OCI-LY7 (cell line): ENCODE data around the gene FKBP6. TPM values are rescaled to one million over a fixed set of nuclear protein-coding genes. Genes with fewer than 3 reads are reported as not detected.

Experiments used
- BruUV-seq: library from RNA; stranded (reverse); fragments of 400-500 nt; replicated peaks from 2 replicates; lab custom pipeline; 2021; lab: Mats Ljungman, UMichigan
- CTCF ChIA-PET: fragments of 300-600 bp; sonication (Branson Sonifier 250); formaldehyde crosslinking; loops from one replicate; lab custom pipeline; 2022; ENCODE audit warnings: antibody characterized with exemption; ENCODE audit not compliant: unreplicated experiment; lab: Charles Lee
- POLR2A ChIA-PET: fragments of 300-600 bp; sonication (Branson Sonifier 250); formaldehyde crosslinking; loops from one replicate; lab custom pipeline; 2022; ENCODE audit warnings: antibody characterized with exemption; lab: Charles Lee
- DNase-seq: peaks from one replicate; pipeline ENCODE4 v3.0.0-alpha.2; 2015; ENCODE audit warnings: low spot score
- H2AFZ ChIP-seq: fragments of 200-600 bp; sonication (generic), shearing (Covaris generic); 2 replicates; pipeline ENCODE4 v1.6.1; 2014; ENCODE audit warnings: mild to moderate bottlenecking, antibody characterized with exemption, low read length, moderate library complexity
- H3K27ac ChIP-seq: fragments of 200-600 bp; sonication (generic); 2 replicates; pipeline ENCODE4 v1.5.1; 2014; ENCODE audit warnings: mixed run types, low read depth, mild to moderate bottlenecking, moderate library complexity, low read length, inconsistent platforms; ENCODE audit not compliant: poor library complexity, severe bottlenecking
- H3K36me3 ChIP-seq: fragments of 200-600 bp; sonication (generic); 2 replicates; pipeline ENCODE4 v1.6.1; 2014; ENCODE audit warnings: mild to moderate bottlenecking, antibody characterized with exemption, low read length, moderate library complexity, mixed read lengths; ENCODE audit not compliant: insufficient read depth
- H3K4me1 ChIP-seq: fragments of 200-600 bp; sonication (generic); 2 replicates; pipeline ENCODE4 v1.5.1; 2014; ENCODE audit warnings: mild to moderate bottlenecking, low read length; ENCODE audit not compliant: insufficient read depth, poor library complexity, severe bottlenecking
- H3K4me2 ChIP-seq: fragments of 200-600 bp; sonication (generic); 2 replicates; pipeline ENCODE4 v1.6.1; 2014; ENCODE audit warnings: mild to moderate bottlenecking, low read length
- H3K4me3 ChIP-seq: fragments of 200-600 bp; sonication (generic); 2 replicates; pipeline ENCODE4 v1.5.1; 2014; ENCODE audit warnings: mild to moderate bottlenecking, low read depth, low read length; ENCODE audit not compliant: poor library complexity, severe bottlenecking
- H3K79me2 ChIP-seq: fragments of 200-600 bp; sonication (generic); 2 replicates; pipeline ENCODE4 v1.6.1; 2016; ENCODE audit warnings: low read depth, mild to moderate bottlenecking, low read length, moderate library complexity, mixed read lengths; ENCODE audit not compliant: insufficient read depth
- H3K9me2 ChIP-seq: fragments of 200-600 bp; sonication (generic); 2 replicates; pipeline ENCODE4 v1.6.1; 2016; ENCODE audit warnings: mild to moderate bottlenecking, low read length, mixed read lengths; ENCODE audit not compliant: insufficient read depth
- H3K9me3 ChIP-seq: fragments of 200-600 bp; sonication (generic); 2 replicates; pipeline ENCODE4 v1.6.1; 2014; ENCODE audit warnings: mild to moderate bottlenecking, mixed run types, low read length, mixed read lengths
- H4K20me1 ChIP-seq: fragments of 200-600 bp; sonication (generic); 2 replicates; pipeline ENCODE4 v1.6.1; 2014; ENCODE audit warnings: mild to moderate bottlenecking, antibody characterized with exemption, low read length, moderate library complexity, mixed read lengths; ENCODE audit not compliant: insufficient read depth
- EZH2phosphoT487 ChIP-seq: fragments of 200-600 bp; sonication (generic); IDR thresholded peaks from 2 replicates; pipeline ENCODE4 v1.6.1; 2018; ENCODE audit warnings: low read depth, borderline replicate concordance, mild to moderate bottlenecking, mixed run types, antibody characterized with exemption, low read length, moderate library complexity, mixed read lengths
- intact Hi-C: fragments of 100-400 bp; cut with micrococcal nuclease; formaldehyde crosslinking; loops from one replicate; pipeline ENCODE4 v1.10.0; 2022; ENCODE audit not compliant: unreplicated experiment
- total RNA-seq, 2 experiments: library from RNA; depleted of rRNA in 1 of 2; stranded (reverse); fragments of >200 nt in 1 of 2; shearing (Covaris generic) in 1 of 2; gene quantifications; 2 replicates each; pipeline ENCODE4 v1.2.3, GENCODE V29; 2014 to 2022
- TF ChIP-seq, protein P1 (sequence below): fragments of 200-600 bp; sonication (generic); conservative IDR thresholded peaks from 2 replicates; pipeline ENCODE4 v1.5.1; 2014; ENCODE audit warnings: mild to moderate bottlenecking, antibody characterized with exemption, low read length, moderate library complexity, mixed read lengths

The FKBP6 gene
- total RNA-seq, 2 experiments from 2014 or later = not detected

DNA sequence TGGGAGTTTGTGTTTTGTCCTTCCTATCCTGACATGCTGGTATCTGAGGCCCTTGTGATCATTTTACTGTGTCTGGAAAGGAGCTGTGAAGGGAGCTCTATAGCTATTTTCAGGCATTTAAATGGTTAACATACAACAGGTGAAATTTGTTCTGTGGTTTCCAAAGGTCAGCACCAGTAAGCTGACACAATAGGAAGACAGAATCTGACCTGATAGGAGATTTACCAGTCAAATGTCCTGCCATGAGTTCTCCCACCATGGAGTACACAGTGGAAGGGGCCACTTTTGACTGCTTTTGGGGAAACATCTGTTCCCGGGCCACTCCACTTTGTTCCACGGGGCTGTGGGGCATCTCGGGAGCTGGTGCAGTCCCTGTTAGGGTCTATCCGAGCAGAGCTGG lies 17.6 kb downstream of the FKBP6 start:
- no peak overlapping the region for H3K4me2 ChIP-seq
- no peaks in the 10 kb centered on the region for H3K9me3 ChIP-seq
- no peak overlapping the region for H3K27ac ChIP-seq
- H3K36me3 ChIP-seq = no peaks in the 10 kb centered on the region
- POLR2A ChIA-PET = no interaction called here
- H4K20me1 ChIP-seq = no peaks in the 10 kb centered on the region
- H2AFZ ChIP-seq = 0 out of 2 replicates have a peak overlapping the region, but pooled peaks have one; percentile 2
- DNase-seq = no peak
- H3K9me2 ChIP-seq = no peaks in the 10 kb centered on the region
- no peak for TF ChIP-seq EZH2phosphoT487
- TF ChIP-seq, protein P1, sequence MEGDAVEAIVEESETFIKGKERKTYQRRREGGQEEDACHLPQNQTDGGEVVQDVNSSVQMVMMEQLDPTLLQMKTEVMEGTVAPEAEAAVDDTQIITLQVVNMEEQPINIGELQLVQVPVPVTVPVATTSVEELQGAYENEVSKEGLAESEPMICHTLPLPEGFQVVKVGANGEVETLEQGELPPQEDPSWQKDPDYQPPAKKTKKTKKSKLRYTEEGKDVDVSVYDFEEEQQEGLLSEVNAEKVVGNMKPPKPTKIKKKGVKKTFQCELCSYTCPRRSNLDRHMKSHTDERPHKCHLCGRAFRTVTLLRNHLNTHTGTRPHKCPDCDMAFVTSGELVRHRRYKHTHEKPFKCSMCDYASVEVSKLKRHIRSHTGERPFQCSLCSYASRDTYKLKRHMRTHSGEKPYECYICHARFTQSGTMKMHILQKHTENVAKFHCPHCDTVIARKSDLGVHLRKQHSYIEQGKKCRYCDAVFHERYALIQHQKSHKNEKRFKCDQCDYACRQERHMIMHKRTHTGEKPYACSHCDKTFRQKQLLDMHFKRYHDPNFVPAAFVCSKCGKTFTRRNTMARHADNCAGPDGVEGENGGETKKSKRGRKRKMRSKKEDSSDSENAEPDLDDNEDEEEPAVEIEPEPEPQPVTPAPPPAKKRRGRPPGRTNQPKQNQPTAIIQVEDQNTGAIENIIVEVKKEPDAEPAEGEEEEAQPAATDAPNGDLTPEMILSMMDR = no peak
- no peaks in the 10 kb centered on the region for H3K79me2 ChIP-seq
- peaks cover 9% of the 10 kb centered on the region for H3K4me1 ChIP-seq
- BruUV-seq = no TSS peak
- intact Hi-C loops = no loop called here
- H3K4me3 ChIP-seq = no peak overlapping the region
- CTCF ChIA-PET = no interaction called here

- Histone ChIP-seq H3K36me3 (no peaks in the 10 kb centered on the region), H3K79me2 (no peaks in the 10 kb centered on the region), H3K27ac (no peak overlapping the region), H3K9me2 (no peaks in the 10 kb centered on the region), H4K20me1 (no peaks in the 10 kb centered on the region), H2AFZ (0 out of 2 replicates have a peak overlapping the region, but pooled peaks have one; percentile 2), H3K4me3 (no peak overlapping the region), H3K4me1 (peaks cover 9% of the 10 kb centered on the region), H3K4me2 (no peak overlapping the region), H3K9me3 (no peaks in the 10 kb centered on the region)
- TF ChIP-seq EZH2phosphoT487 = no peak
- TF ChIP-seq, protein P1 = no peak
- intact Hi-C loops = no loop called here
- CTCF ChIA-PET = no interaction called here
- POLR2A ChIA-PET = no interaction called here
- DNase-seq = no peak
- BruUV-seq = no TSS peak
Measured at GRCh38 chr7:73345951-73346350, 18.0 kb downstream of the FKBP6 start.

- DNase-seq = no peak
- BruUV-seq = no TSS peak
Measured at GRCh38 chr7:73349763-73350162, 21.8 kb downstream of the FKBP6 start.

More at GRCh38 chr7:73349763-73350162, 21.8 kb downstream of the FKBP6 start:
- Histone ChIP-seq H3K9me2 (no peaks in the 10 kb centered on the region), H3K9me3 (no peaks in the 10 kb centered on the region), H3K36me3 (no peaks in the 10 kb centered on the region), H3K4me2 (no peak overlapping the region), H2AFZ (no peak overlapping the region), H4K20me1 (no peaks in the 10 kb centered on the region), H3K4me1 (peaks cover 9% of the 10 kb centered on the region), H3K4me3 (no peak overlapping the region), H3K79me2 (no peaks in the 10 kb centered on the region), H3K27ac (no peak overlapping the region)
- intact Hi-C loops = no loop called here
- TF ChIP-seq, protein P1 = no peak
- no peak for TF ChIP-seq EZH2phosphoT487
- POLR2A ChIA-PET = interaction anchor here (0.6 kb wide), 1 partner anchor 512 kb away, joined by 4 read pairs; no protein-coding TSS in a partner anchor
- CTCF ChIA-PET = interaction anchor here (0.6 kb wide), 1 partner anchor 8 kb away, joined by 3 read pairs; no protein-coding TSS in a partner anchor
